Measurements from ENCODE around the gene NMT2.

NMT2 gene

DNA sequence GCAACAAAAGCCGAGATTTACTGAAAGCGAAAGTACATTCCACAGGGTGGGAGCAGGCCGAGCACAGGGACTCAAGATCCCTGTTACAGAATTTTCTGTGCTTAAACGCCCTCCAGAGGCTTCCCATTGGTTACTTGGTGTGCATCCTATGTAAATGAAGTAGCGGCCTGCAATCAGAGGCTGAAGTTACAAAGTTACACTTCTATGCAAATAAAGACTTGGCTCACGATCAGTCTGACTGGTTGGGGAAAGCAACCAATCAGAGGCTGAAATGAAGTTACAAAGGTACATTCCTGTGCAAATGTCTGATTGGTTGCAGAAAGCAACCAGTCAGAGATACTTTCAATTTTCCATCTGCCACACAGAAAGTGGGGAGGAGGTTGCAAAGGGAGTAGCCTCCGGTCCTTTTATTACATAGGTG is 84.0 kb downstream of the NMT2 start:
- DNase-seq = peak; percentile 55

GRCh38 chr10:15083674-15084501 is 84.6 kb downstream of the NMT2 start:
- no peak for DNase-seq

DNA sequence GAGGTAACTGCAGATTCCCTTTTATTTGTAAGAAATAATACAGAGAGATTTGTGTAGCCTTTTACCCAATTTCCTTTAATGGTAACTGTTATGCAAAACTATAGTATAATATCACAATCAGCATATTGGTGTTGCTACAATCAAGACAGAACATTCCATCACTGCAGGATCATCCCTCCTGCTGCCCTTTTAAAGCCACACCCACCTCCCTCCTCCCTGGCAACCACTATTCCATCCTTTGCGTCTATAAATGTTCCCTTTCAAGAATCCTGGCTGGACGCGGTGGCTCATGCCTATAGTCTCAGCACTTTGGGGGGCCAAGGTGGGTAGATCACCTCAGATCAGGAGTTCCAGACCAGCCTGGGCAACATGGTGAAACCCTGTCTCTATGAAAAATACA is 93.1 kb downstream of the NMT2 start:
- no peak for DNase-seq

- DNase-seq = no peak
Observed at GRCh38 chr10:15072358-15072757, 96.1 kb downstream of the NMT2 start.

DNA sequence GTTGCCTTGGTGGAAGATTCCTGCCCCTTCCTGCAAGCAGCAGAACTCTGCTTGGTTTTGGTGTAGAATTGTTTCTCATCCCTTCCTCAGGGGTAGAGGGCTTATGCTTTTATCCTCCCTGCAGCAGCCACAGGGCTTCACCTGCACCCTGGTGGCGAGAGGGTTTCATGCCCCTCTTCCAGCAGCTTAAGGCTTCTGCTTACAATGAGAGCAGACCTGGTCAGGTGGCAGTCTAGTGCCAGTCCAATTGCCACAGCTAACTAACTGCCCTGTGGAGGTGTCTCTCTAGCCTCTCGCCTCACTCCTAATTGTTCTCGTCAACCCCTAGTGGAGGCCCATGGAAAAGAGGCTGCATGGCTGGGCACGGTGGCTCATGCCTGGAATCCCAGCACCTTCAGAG is 99.3 kb downstream of the NMT2 start:
- no peak for DNase-seq

DNA sequence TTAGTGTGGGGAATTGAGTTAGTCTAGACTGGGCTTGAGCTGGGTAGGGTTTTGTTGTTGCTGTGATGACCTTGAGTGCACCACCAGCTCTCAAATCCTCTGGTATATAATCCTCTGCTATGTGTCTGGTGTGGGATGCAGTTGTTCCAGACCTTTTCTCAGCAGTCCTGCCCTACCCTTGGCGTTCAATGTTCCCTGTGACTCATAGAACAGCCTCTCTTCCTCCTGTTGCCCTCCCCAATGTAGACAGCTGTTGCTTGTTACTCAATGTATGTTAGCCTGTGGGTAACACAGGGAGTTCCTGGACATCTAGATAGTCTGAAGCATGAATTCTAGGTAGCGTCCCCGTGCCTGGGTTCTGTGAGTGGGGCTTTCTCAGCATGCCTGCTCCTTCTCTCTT is 99.7 kb downstream of the NMT2 start:
- DNase-seq = no peak

DNA sequence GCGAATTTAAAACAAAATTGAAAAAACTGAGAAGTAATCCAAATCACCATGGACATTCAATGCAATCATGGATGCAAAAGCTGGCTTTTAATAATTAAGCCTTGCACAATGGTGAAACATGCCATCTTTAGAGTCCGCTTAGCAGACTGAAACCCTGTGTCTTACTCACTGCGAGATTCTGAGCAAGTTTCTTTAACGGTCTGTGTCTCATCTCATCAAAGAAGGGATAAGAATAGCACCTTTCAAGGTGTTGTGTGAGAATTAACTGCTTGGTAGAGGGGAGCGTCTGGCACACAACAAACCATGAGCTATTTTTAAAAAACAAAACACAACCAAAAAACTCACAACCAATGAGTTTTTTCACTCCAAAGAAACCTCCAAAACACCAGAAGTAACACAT is 101.3 kb downstream of the NMT2 start:
- no peak for DNase-seq

- no peak for DNase-seq
Observed at GRCh38 chr10:15060638-15061037, 107.9 kb downstream of the NMT2 start.

DNA sequence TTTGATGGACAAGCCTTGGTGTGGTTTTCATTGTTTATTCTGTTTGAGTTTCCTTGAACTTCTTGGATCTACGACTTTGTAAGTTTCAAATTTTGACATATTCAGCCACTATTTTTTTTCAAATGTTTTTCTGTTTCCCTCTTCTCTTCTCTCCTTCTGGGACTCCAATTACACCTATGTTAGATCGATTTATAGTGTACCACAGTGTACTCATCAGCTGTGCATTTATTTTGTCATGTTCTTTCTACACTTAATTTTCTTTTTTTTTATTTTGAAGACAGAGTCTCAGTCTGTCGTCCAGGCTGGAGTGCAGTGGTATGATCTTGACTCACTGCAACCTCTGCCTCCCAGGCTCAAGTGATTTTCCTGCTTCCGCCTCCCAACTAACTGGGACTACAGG is 108.6 kb downstream of the NMT2 start:
- no peak for DNase-seq

DNA sequence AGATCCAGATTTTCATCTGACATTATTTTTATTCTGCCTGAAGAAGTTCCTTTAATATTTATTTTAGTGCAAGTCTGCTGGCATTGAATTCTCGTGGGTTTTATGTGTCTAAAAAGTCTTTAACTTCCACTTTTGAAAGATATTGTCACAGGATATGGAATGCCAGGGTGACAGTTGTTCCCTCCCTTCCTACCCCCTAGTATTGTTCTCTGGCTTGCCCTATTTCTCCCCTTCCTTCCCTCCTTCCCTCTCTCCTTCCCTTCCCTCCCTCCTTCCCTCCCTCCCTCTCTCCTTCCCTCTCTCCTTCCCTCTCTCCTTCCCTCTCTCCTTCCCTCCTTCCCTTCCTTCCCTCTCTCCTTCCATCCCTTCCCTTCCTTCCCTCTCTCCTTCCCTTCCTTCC is 109.8 kb downstream of the NMT2 start:
- DNase-seq = no peak
